Caco-2 (cell line): ENCODE data around the gene FOSL2. TPM values are rescaled to one million over a fixed set of nuclear protein-coding genes. Genes with fewer than 3 reads are reported as not detected.

ENCODE experiments used
- BruUV-seq: library from RNA; stranded (reverse); fragments of 400-500 nt; replicated peaks from 2 replicates; lab custom pipeline; 2021; lab: Mats Ljungman, UMichigan
- CTCF ChIA-PET: fragments of 300-600 bp; sonication (Branson Sonifier 250); formaldehyde crosslinking; loops from one replicate; lab custom pipeline; 2022; ENCODE audit warnings: antibody characterized with exemption; lab: Charles Lee
- POLR2A ChIA-PET: fragments of 300-600 bp; sonication (Branson Sonifier 250); formaldehyde crosslinking; loops from one replicate; lab custom pipeline; 2022; ENCODE audit warnings: antibody characterized with exemption; lab: Charles Lee
- DNase-seq, 2 experiments: peaks; one replicate each; pipeline versions ENCODE4 v3.0.0 to v3.0.0-alpha.2; 2020 to 2022
- H3K27me3 ChIP-seq: replicated peaks from 2 replicates; pipeline ENCODE4 v1.6.0; 2011; ENCODE audit warnings: low read length; ENCODE audit not compliant: control insufficient read depth, insufficient read depth
- H3K36me3 ChIP-seq: 2 replicates; pipeline ENCODE4 v1.5.1; 2011; ENCODE audit warnings: low read length; ENCODE audit not compliant: control insufficient read depth, insufficient read depth
- H3K4me1 ChIP-seq: fragments of 250-450 bp; sonication (Bioruptor Pico); 2 replicates; pipeline ENCODE4 v1.5.1; 2020; ENCODE audit warnings: mild to moderate bottlenecking
- H3K4me3 ChIP-seq: 2 replicates; pipeline ENCODE4 v1.5.1; 2011; ENCODE audit warnings: low read depth, mild to moderate bottlenecking, control low read depth, low read length
- H3K9me3 ChIP-seq: fragments of 250-450 bp; sonication (Bioruptor Pico); 2 replicates; pipeline ENCODE4 v1.5.1; 2020; ENCODE audit warnings: mild to moderate bottlenecking, moderate library complexity
- H3K27ac Mint-ChIP-seq: one replicate; pipeline ENCODE4 v1.8.0; 2022; ENCODE audit warnings: mixed read lengths; ENCODE audit not compliant: unreplicated experiment
- H3K27me3 Mint-ChIP-seq: one replicate; pipeline ENCODE4 v1.8.0; 2022; ENCODE audit warnings: mixed read lengths; ENCODE audit not compliant: insufficient read depth, unreplicated experiment
- H3K36me3 Mint-ChIP-seq: one replicate; pipeline ENCODE4 v1.8.0; 2022; ENCODE audit warnings: mild to moderate bottlenecking, mixed read lengths; ENCODE audit not compliant: insufficient read depth, unreplicated experiment
- H3K4me1 Mint-ChIP-seq: one replicate; pipeline ENCODE4 v1.8.0; 2022; ENCODE audit warnings: low read depth, mixed read lengths; ENCODE audit not compliant: unreplicated experiment
- H3K4me3 Mint-ChIP-seq: one replicate; pipeline ENCODE4 v1.8.0; 2022; ENCODE audit warnings: mild to moderate bottlenecking, moderate library complexity, mixed read lengths; ENCODE audit not compliant: unreplicated experiment
- H3K9me3 Mint-ChIP-seq: one replicate; pipeline ENCODE4 v1.8.0; 2022; ENCODE audit warnings: mixed read lengths; ENCODE audit not compliant: unreplicated experiment
- CTCF ChIP-seq, 2 experiments: fragments of 200-600 bp in 1 of 2; IDR thresholded peaks; 1 replicate in 1 of 2; 2 replicates in 1 of 2; pipeline versions ENCODE4 v1.5.1 to v1.8.0; 2011 to 2022; ENCODE audit warnings: antibody characterized with exemption in 1 of 2, control low read depth in 1 of 2, inconsistent platforms in 1 of 2, low read depth in 1 of 2, low read length in 1 of 2, mild to moderate bottlenecking in 1 of 2, moderate library complexity in 1 of 2; ENCODE audit not compliant: insufficient read depth in 1 of 2, severe bottlenecking in 1 of 2, unreplicated experiment in 1 of 2
- intact Hi-C: fragments of 100-400 bp; cut with micrococcal nuclease; formaldehyde crosslinking; loops from one replicate; pipeline ENCODE4 v1.10.0; 2022; ENCODE audit not compliant: unreplicated experiment
- total RNA-seq: library from RNA; stranded (reverse); gene quantifications from 2 replicates; pipeline ENCODE4 v1.2.3, GENCODE V29; 2022

Gene FOSL2
- total RNA-seq, 1 experiment from 2014 or later = 64.6 TPM

GRCh38 chr2:28429636-28430376, 37.1 kb downstream of the FOSL2 start:
- TF ChIP-seq CTCF (IDR thresholded peaks at IDR 0.05; ENCODE audit: insufficient read depth in 1 of 2, low read depth in 1 of 2, low read length in 1 of 2, severe bottlenecking in 1 of 2, unreplicated experiment in 1 of 2) = no peak
- Mint-ChIP-seq H3K4me3 (no peak overlapping the region), H3K36me3 (peaks cover 9% of the 10 kb centered on the region), H3K9me3 (peaks cover 17% of the 10 kb centered on the region), H3K27me3 (no peaks in the 10 kb centered on the region), H3K4me1 (no peaks in the 10 kb centered on the region), H3K27ac (no peak overlapping the region)
- H3K4me1 ChIP-seq = peaks cover under 1% of the 10 kb centered on the region; the same call in 1 of the 2 replicates
- H3K36me3 ChIP-seq = no peaks in the 10 kb centered on the region
- no peaks in the 10 kb centered on the region for H3K27me3 ChIP-seq
- H3K4me3 ChIP-seq = no peak overlapping the region
- no TSS peak for BruUV-seq
- ChIA-PET CTCF (no interaction called here), POLR2A (interaction anchor here (0.6 kb wide), 1 partner anchor 709 kb away, joined by 6 read pairs; no protein-coding TSS in a partner anchor)
- DNase-seq = no peak
- peaks cover 18% of the 10 kb centered on the region for H3K9me3 ChIP-seq
- intact Hi-C loops = no loop called here

GRCh38 chr2:28430377-28430765, 37.7 kb downstream of the FOSL2 start:
- Histone ChIP-seq H3K36me3 (no peaks in the 10 kb centered on the region), H3K4me3 (no peak overlapping the region), H3K27me3 (no peaks in the 10 kb centered on the region), H3K4me1 (peaks cover 6% of the 10 kb centered on the region), H3K9me3 (peaks cover 18% of the 10 kb centered on the region)
- Mint-ChIP-seq H3K4me1 (peaks cover under 1% of the 10 kb centered on the region), H3K27me3 (no peaks in the 10 kb centered on the region), H3K9me3 (peaks cover 17% of the 10 kb centered on the region), H3K36me3 (peaks cover 9% of the 10 kb centered on the region), H3K27ac (no peak overlapping the region), H3K4me3 (no peak overlapping the region)
- DNase-seq = no peak
- intact Hi-C loops = no loop called here
- CTCF ChIA-PET = no interaction called here
- no peak for TF ChIP-seq CTCF (IDR thresholded peaks at IDR 0.05; ENCODE audit: insufficient read depth in 1 of 2, low read depth in 1 of 2, low read length in 1 of 2, severe bottlenecking in 1 of 2, unreplicated experiment in 1 of 2)
- POLR2A ChIA-PET = no interaction called here
- no TSS peak for BruUV-seq

GRCh38 chr2:28430788-28431418, 38.2 kb downstream of the FOSL2 start:
- Histone ChIP-seq H3K4me1 (peaks cover 11% of the 10 kb centered on the region), H3K27me3 (no peaks in the 10 kb centered on the region), H3K36me3 (no peaks in the 10 kb centered on the region), H3K4me3 (no peak overlapping the region), H3K9me3 (peaks cover 18% of the 10 kb centered on the region)
- Mint-ChIP-seq H3K27me3 (no peaks in the 10 kb centered on the region), H3K9me3 (peaks cover 17% of the 10 kb centered on the region), H3K4me3 (no peak overlapping the region), H3K27ac (no peak overlapping the region), H3K4me1 (peaks cover 6% of the 10 kb centered on the region), H3K36me3 (peaks cover 9% of the 10 kb centered on the region)
- CTCF ChIA-PET = interaction anchor here (0.7 to 0.9 kb wide), 2 partner anchors 30 to 469 kb away, joined by 3 read pairs; no protein-coding TSS in a partner anchor
- no peak for DNase-seq
- BruUV-seq = no TSS peak
- POLR2A ChIA-PET = no interaction called here
- no peak for TF ChIP-seq CTCF (IDR thresholded peaks at IDR 0.05; ENCODE audit: insufficient read depth in 1 of 2, low read depth in 1 of 2, low read length in 1 of 2, severe bottlenecking in 1 of 2, unreplicated experiment in 1 of 2)
- intact Hi-C loops = no loop called here
